HepG2 (cell line): ENCODE results near the gene RPL36AL. TPM values are rescaled to one million over a fixed set of nuclear protein-coding genes. Genes with fewer than 3 reads are reported as not detected.

Source experiments
- ARID5B ChIP-seq: IDR thresholded peaks from 2 replicates; pipeline ENCODE4 v1.4.0; 2020; ENCODE audit warnings: mild to moderate bottlenecking, missing genetic modification reagents
- BATF2 ChIP-seq: sonication (generic); formaldehyde crosslinking; IDR thresholded peaks from 2 replicates; pipeline ENCODE4 v1.8.0; 2022; ENCODE audit warnings: mild to moderate bottlenecking, missing genetic modification reagents, moderate library complexity
- FOSL2 ChIP-seq: sonication (generic); formaldehyde crosslinking; IDR thresholded peaks from 2 replicates; pipeline ENCODE4 v1.4.0; 2020; ENCODE audit warnings: missing genetic modification reagents
- HIVEP1 ChIP-seq: sonication (generic); formaldehyde crosslinking; IDR thresholded peaks from 2 replicates; pipeline ENCODE4 v1.4.0; 2020; ENCODE audit warnings: mild to moderate bottlenecking, missing genetic modification reagents
- IKZF4 ChIP-seq: sonication (generic); formaldehyde crosslinking; IDR thresholded peaks from 2 replicates; pipeline ENCODE4 v1.5.1; 2020; ENCODE audit warnings: borderline replicate concordance, mild to moderate bottlenecking, low read depth, missing genetic modification reagents; ENCODE audit errors: not compliant biosample characterization
- KAT8 ChIP-seq: IDR thresholded peaks from 2 replicates; pipeline ENCODE4 v1.6.1; 2016; ENCODE audit warnings: missing genetic modification reagents, missing compliant biosample characterization
- KLF11 ChIP-seq: IDR thresholded peaks from 2 replicates; pipeline ENCODE4 v1.6.1; 2016; ENCODE audit warnings: missing compliant biosample characterization
- MATR3 ChIP-seq: sonication (generic); formaldehyde crosslinking; IDR thresholded peaks from 2 replicates; pipeline ENCODE4 v1.4.0; 2020; ENCODE audit warnings: missing genetic modification reagents
- NR2F6 ChIP-seq, 2 experiments: IDR thresholded peaks; 2 replicates each; pipeline ENCODE4 v1.6.1; 2016; ENCODE audit warnings: antibody characterized with exemption in 1 of 2, mild to moderate bottlenecking in 1 of 2
- PHF8 ChIP-seq: sonication (generic); formaldehyde crosslinking; IDR thresholded peaks from 2 replicates; pipeline ENCODE4 v1.5.0; 2020; ENCODE audit warnings: missing genetic modification reagents
- REL ChIP-seq: sonication (generic); formaldehyde crosslinking; conservative IDR thresholded peaks from 2 replicates; pipeline ENCODE4 v1.8.0; 2022; ENCODE audit warnings: mild to moderate bottlenecking, missing genetic modification reagents, moderate library complexity
- RFXAP ChIP-seq: sonication (generic); formaldehyde crosslinking; IDR thresholded peaks from 2 replicates; pipeline ENCODE4 v1.4.0; 2020; ENCODE audit warnings: missing genetic modification reagents, borderline replicate concordance
- THAP11 ChIP-seq: IDR thresholded peaks from 2 replicates; pipeline ENCODE4 v1.6.1; 2016; ENCODE audit warnings: missing biosample characterization, missing genetic modification reagents
- WIZ ChIP-seq: sonication (generic); formaldehyde crosslinking; IDR thresholded peaks from 2 replicates; pipeline ENCODE4 v1.5.1; 2020; ENCODE audit warnings: mild to moderate bottlenecking, missing genetic modification reagents
- ZFP37 ChIP-seq: sonication (generic); formaldehyde crosslinking; IDR thresholded peaks from 2 replicates; pipeline ENCODE4 v1.4.0; 2020; ENCODE audit warnings: missing genetic modification reagents, borderline replicate concordance
- ZMYM2 ChIP-seq: sonication (generic); formaldehyde crosslinking; IDR thresholded peaks from 2 replicates; pipeline ENCODE4 v1.8.0; 2022; ENCODE audit warnings: mild to moderate bottlenecking, missing genetic modification reagents
- ZNF546 ChIP-seq: sonication (generic); formaldehyde crosslinking; conservative IDR thresholded peaks from 2 replicates; pipeline ENCODE4 v1.8.1; 2023; ENCODE audit warnings: mild to moderate bottlenecking, missing genetic modification reagents
- ZNF670 ChIP-seq: sonication (generic); formaldehyde crosslinking; IDR thresholded peaks from 2 replicates; pipeline ENCODE4 v1.8.0; 2022; ENCODE audit warnings: mild to moderate bottlenecking, missing genetic modification reagents, borderline replicate concordance
- ZNF710 ChIP-seq: sonication (generic); formaldehyde crosslinking; IDR thresholded peaks from 2 replicates; pipeline ENCODE4 v1.5.0; 2020; ENCODE audit warnings: mild to moderate bottlenecking, missing genetic modification reagents, borderline replicate concordance
- ZNF746 ChIP-seq: sonication (generic); formaldehyde crosslinking; IDR thresholded peaks from 2 replicates; pipeline ENCODE4 v1.8.0; 2022; ENCODE audit warnings: mild to moderate bottlenecking, missing genetic modification reagents
- ZNF788 ChIP-seq: sonication (generic); formaldehyde crosslinking; IDR thresholded peaks from 2 replicates; pipeline ENCODE4 v1.5.0; 2020; ENCODE audit warnings: mild to moderate bottlenecking, missing genetic modification reagents, borderline replicate concordance
- ZNF839 ChIP-seq: sonication (generic); formaldehyde crosslinking; IDR thresholded peaks from 2 replicates; pipeline ENCODE4 v1.4.0; 2020; ENCODE audit warnings: missing genetic modification reagents, mild to moderate bottlenecking, borderline replicate concordance
- ZNF883 ChIP-seq: sonication (generic); formaldehyde crosslinking; IDR thresholded peaks from 2 replicates; pipeline ENCODE4 v1.5.1; 2020; ENCODE audit warnings: mild to moderate bottlenecking, missing genetic modification reagents; ENCODE audit errors: not compliant biosample characterization
- polyA plus RNA-seq, 8 experiments: library from polyadenylated mRNA; depleted of rRNA in 3 of 8; stranded (reverse) in 7 of 8; unstranded in 1 of 8; fragments of >200 nt; fragmentation: Illumina TruSeq in 4 of 8; extraction: Trizol in 4 of 8; gene quantifications; 2 replicates each; pipeline versions ENCODE4 v1.2.1 to v1.2.3, GENCODE V29; 2011 to 2016; ENCODE audit warnings: low read depth in 4 of 8, missing spikeins in 1 of 8, mixed read lengths in 1 of 8; ENCODE audit not compliant: insufficient read depth in 1 of 8
- total RNA-seq, 5 experiments: library from RNA; depleted of rRNA; stranded (reverse); fragments of >200 nt; fragmentation: Illumina TruSeq; extraction: Trizol; gene quantifications; 2 replicates each; pipeline ENCODE4 v1.2.3, GENCODE V29; 2016; ENCODE audit warnings: low read depth in 1 of 5

The RPL36AL gene
- total and polyA plus RNA-seq, 2 of the 13 experiments (the other 11 are each of a cell fraction or from before 2014, with no cell fraction given): 90.0 to 294 TPM

GRCh38 chr14:49633640-49634546 is 13.5 kb upstream of the RPL36AL start (continued):
- peak; percentile 26; the same call in 1 of the 2 replicates for TF ChIP-seq ARID5B
- TF ChIP-seq ZMYM2: 0 out of 2 replicates have a peak, but pooled peaks have one; percentile 8
- TF ChIP-seq BATF2 (CRISPR knock-in tag): peak; percentile 91
- TF ChIP-seq KAT8 (CRISPR knock-in tag): peak; percentile 87
- no peak for TF ChIP-seq ZNF788 (CRISPR knock-in tag)
- TF ChIP-seq ZNF839 (CRISPR knock-in tag): no peak; the same call in 1 of the 2 replicates
- 0 out of 2 replicates have a peak, but pooled peaks have one; percentile 8 for TF ChIP-seq RFXAP (CRISPR knock-in tag)
- TF ChIP-seq ZNF746: peak; percentile 95
- TF ChIP-seq ZNF883 (CRISPR knock-in tag): peak; percentile 70
- peak; percentile 88 for TF ChIP-seq ZNF710 (CRISPR knock-in tag)
- peak; percentile 84; the same call in 1 of the 2 replicates for TF ChIP-seq KLF11 (CRISPR knock-in tag)
- peak; percentile 86 for TF ChIP-seq PHF8 (CRISPR knock-in tag)
- peak; percentile 24; the same call in 1 of the 2 replicates for TF ChIP-seq ZNF670 (CRISPR knock-in tag)
- TF ChIP-seq IKZF4 (CRISPR knock-in tag): peak; percentile 46
- peak; percentile 88 for TF ChIP-seq THAP11
- no peak; the same call in 1 of the 2 replicates for TF ChIP-seq HIVEP1 (CRISPR knock-in tag)
- peak; percentile 91 for TF ChIP-seq REL (CRISPR knock-in tag)
- 0 out of 2 replicates have a peak, but pooled peaks have one; percentile 22 for TF ChIP-seq WIZ (CRISPR knock-in tag)
- TF ChIP-seq ZNF546: no peak; the same call in 1 of the 2 replicates
- peak; percentile 2; the same call in 1 of the 2 replicates for TF ChIP-seq ZFP37 (CRISPR knock-in tag)
- no peak for TF ChIP-seq MATR3 (CRISPR knock-in tag)
- TF ChIP-seq NR2F6 (IDR thresholded peaks at IDR 0.05): peak; percentile 24; the same call in 1 of the 2 replicates
- TF ChIP-seq NR2F6 (CRISPR knock-in tag; IDR thresholded peaks at IDR 0.05): peak; percentile 87
- TF ChIP-seq FOSL2 (CRISPR knock-in tag): peak; percentile 41
